ENCODE results near the gene PCCA.

PCCA gene

GRCh38 chr13:100532090-100532766 lies 443.3 kb downstream of the PCCA start:
- DNase-seq, result no peak

- no peak for DNase-seq
Observed at GRCh38 chr13:100532836-100533435, 444.0 kb downstream of the PCCA start.

DNA sequence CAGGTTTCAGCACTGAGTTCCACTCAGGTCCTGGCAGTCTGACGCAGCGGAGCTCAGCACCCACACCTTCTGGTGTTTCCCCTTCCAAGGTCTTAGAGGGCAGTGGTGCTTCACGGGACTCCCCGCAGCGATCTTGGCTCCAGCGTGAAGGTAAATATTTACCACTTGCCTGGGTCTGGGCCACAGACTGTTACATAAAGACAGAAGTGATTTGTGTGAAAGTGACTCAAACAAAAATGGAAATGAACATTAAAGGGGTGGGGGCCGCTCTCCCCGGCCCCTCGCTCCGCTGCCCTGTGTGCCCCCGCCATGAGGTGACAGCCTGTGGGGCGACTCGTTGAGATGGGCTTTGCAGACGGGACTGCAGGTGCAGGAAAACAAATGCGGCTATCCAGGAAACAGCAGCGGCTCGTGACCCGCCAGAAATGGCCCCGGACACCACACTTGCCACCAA lies 444.7 kb downstream of the PCCA start:
- DNase-seq, result no peak

DNA sequence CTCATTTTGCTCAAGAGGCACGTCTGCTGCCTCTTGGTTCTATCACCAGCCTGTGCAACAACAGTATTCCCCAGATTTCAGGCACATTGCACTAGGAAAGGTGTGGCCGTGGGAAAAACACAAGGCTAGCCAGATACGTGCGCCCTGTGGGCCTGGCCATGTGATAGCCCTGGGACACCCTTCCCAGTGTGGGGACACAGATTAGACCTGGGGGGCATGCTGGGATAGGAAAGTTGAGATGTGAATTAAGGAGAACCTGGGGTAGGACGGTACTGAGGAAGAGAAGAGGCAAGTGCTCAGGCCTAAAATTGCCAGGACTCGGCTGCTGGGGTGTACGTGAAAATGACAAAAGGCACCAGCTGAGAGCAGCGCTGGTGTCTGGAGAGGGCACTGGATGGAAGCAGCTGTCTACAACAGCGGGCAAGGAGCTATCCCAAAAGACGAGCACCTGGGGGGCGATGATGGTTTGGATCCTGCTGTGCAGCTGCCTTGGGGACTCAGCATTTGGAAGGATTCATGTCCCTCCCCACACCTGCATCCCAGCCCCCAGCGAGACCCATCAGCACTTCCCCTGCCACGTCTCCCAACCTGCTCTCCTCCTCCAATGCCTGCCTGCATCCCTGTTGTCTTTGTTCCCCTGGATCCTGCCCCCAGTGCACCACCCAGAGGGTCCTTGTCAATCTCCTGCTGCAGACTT lies 445.4 kb downstream of the PCCA start:
- no peak for DNase-seq

- no peak for DNase-seq
Observed at GRCh38 chr13:100534911-100535310, 446.0 kb downstream of the PCCA start.

DNA sequence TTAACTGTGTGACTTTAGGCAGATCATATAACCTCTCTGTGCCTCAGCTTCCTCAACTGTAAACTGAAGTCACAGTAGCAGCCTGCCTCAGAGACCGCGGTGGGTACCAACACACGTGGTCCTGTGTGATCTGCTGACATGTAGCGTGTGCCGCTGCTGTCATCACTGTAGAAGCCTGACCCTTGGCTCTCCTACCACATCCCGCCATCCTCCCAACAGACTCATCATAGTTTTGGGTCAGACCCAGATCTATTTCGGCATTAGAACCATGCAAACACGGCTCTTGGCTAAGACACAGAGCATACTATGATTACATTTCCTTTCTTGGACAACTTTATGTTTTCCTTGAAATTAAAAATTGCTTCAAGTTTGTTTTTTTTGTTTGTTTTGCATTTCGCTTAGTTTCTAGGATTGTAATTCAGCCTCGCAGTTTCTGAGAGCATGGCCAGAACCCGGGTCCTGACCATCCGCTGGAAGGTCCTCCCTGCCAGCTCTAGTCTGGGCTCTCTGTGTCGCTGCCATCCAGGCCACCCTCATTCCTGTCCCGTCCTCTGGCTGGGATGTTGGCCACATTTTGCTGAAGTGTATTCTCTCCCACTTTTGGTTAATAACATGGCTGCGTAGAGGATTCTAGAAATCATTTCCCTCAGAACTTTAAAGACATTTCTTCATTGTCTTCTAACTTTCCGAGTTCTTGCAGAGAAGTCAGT lies 446.7 kb downstream of the PCCA start:
- DNase-seq, result no peak

DNA sequence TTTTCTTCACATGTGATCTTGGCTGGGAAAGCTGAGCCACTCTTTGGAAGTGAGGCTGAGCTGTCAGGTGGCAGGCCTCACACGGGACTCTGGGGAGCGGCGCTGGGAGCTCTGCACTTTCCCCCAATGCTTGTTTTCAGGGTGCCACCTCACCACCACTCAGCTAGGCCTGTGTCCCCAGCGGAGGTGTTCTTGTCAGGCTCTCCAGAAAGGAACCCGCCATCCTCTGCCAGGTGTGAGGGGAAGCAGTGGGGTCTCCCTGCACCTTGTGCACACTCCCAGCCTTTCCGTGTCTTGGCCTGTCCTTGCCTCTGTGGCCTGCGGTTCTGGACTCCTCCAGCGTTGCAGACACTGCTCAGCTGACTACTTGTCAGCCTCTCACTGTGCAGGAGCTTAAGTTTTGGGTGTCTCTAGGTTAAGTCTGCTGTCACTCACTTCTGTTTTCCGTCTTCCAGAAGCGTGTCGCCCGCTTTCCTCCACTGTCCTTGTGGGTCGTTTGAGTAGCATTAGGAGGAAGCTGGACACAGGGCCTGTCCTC lies 447.8 kb downstream of the PCCA start:
- no peak for DNase-seq

GRCh38 chr13:100537486-100537885 lies 448.6 kb downstream of the PCCA start:
- DNase-seq, result no peak

DNA sequence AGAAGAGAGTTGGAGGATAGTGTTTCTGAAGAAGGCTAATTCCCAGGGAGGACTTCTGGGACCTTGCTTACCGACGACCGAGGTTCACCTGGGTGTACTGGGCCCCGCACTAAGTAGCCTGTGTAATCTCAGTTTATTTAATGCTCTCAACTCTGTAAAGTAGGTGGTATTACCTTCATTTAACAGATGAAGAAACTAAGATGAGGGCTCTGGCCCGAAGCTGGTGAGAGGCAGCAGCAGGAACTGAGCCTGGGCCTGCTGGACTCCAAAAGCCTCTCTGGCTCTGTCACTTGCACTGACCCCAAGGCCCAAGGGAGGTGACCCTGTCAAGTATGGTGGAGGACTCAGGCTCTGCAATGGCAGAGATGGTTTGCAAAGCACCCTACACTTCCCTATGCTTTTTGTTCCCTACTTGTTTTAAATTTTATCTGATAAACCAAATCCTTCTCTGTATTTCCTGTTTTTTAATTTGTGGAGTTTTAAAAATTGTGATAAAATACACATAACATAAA lies 449.1 kb downstream of the PCCA start:
- DNase-seq, result no peak

- no peak for DNase-seq
Observed at GRCh38 chr13:100540621-100541020, 451.7 kb downstream of the PCCA start.

DNA sequence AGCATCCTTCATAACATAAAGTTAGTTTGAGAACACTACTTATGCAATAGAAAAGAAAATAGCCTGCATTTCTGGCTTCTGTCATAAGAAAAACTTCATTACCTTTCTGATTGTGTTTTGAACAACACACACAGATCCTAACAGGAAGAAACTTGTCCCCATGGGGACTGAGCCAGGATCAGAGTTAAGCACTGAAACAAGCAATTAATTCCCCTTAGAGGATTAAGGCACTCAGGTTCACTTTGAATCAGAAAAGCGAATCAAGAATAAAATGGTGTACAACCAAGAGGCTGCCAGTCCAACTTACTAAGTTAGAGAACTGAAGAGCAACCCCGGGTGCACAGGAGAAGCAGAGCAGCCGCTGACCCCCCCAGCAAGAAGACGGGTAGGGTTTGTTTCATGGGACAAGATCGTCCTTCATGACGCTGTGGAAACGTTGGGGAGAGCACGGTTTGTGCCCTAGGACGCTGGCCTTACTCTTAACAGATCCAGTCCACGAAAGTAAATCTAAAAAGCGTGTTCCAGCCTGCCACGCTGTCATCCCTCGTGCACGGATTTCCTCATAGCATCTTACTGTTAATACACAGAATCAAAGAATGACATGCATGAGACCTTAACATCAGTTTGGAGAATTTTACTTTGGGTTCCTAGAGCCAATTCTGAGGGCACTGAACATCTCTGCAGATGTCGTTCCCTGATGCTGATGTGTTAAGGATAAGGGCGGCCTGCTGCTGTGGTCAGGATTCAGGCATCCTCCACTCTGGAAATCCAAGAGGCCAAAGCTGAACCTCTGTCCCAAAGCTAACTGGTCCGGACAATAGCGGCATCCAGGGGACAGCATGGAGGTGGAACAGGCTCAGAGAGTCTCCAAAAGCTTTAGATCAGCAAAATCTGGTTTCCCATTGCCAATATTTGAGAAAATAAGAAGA lies 453.3 kb downstream of the PCCA start:
- DNase-seq, result no peak

GRCh38 chr13:100542826-100543156 lies 453.9 kb downstream of the PCCA start:
- DNase-seq, result no peak

- DNase-seq, result no peak
Observed at GRCh38 chr13:100543872-100544602, 455.1 kb downstream of the PCCA start.

DNA sequence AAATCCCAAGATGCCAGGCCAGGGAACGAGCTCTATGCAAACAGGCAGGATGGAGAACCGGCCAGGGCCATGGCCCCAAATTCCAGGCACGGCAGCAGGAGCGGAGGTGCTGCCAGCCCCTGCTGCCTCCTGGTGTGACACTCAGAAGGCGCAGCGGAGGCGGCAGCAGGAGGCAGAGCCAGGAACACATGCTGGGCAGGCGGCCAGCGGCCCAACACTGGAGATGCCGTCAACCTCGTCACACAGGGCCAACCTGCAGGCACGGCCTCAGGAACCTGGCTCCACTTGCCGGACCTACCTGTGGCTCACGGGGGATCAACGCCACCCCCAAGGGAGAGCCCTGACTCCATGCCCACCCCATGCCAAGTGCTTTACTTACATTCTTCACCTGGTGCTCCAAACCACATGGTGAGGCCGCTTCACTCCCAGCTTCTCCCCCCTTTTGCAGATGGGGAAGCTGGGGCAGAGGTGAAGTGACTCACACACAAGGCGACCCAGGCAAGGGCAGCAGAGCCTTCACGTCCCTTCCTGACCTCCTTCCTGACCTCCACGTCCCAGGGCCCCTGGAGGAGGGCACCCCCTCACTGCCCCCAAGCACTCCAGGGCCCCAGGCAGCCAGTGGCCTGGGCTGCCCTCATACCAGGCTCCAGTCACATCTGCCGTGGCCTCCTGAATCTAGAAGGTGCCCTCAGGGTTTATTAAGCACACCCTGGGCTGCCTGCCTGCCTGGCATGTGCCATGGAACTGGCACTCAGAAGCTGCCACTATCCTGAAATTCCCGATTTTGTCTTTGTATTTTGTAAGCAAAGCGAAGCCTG lies 456.2 kb downstream of the PCCA start:
- DNase-seq, result no peak

GRCh38 chr13:100545684-100546061 lies 456.8 kb downstream of the PCCA start:
- DNase-seq, result no peak

- DNase-seq, result no peak
Observed at GRCh38 chr13:100546713-100547405, 458.0 kb downstream of the PCCA start.

DNA sequence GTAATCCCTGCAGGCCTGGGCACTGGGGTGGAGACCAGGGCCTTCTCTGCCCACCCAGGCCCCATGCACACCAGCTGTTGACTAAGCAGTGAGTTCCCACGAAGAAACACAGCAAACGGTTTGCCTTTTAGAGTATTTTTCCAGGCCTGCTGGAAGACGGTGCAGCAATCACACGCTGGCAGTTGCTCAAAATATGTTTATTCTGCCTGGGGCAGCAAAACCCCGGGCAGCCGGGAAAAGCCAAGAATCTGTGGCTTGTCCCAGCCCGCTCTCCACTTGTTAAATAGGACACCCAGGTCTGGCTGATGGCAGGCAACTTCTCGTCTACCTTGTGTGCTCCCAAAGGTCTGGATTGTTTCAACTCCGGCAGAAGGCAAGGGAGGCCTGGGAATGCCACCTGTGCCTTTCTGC lies 458.9 kb downstream of the PCCA start:
- DNase-seq, result peak; percentile 61

DNA sequence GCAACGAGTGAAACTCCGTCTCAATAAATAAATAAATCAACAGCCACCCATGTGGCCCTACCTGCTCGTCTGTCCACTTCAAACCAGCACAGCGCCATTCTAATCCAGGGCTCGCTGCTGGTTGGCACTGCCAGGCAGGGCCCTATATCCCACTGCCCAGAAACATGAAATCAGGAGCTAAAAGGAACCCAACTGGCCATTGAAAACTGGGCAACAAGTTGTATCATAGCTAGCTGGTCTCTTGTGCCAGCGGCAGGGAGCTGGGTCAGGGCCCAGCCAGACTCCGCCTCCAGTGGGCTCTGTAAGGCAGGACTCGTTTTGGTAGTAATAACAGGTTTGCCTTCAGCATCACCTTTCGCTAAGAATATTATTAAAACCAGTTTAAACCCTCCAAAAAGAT lies 460.4 kb downstream of the PCCA start:
- no peak for DNase-seq

DNA sequence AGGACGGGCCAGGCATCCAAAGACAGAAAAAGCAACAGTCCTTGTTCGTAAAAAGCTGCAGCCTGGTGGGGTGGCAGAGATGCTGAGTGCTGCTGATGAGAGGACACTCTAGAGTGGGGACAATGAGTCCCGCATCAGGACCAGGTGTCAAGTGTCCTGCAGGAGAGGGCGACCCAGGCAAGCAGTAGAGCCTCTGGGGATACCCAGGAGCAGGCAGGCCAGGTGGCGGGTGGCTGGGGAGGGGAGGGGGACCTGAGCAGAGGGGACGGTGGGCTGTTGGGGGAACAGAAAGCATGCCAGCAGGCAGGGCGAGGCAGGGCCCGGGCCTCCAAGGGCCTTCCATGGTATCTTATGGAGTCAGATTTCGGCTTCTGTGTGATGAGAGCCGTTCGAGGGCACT lies 463.9 kb downstream of the PCCA start:
- no peak for DNase-seq

GRCh38 chr13:100559886-100560285 lies 471.0 kb downstream of the PCCA start:
- DNase-seq, result no peak
